SK-N-MC (cell line): Measurements from ENCODE around the gene TADA1.
"Not testable (repeated sequence)": the region's sequence is repeated elsewhere in the genome, so short reads cannot be mapped to it uniquely, and the experiment has no call there.

Experiments used
- DNase-seq: peaks from one replicate; pipeline ENCODE4 v3.0.0-alpha.2; 2011; ENCODE audit warnings: low read depth, low spot score
- H3K27ac ChIP-seq: fragments of 200-600 bp; sonication (generic); 2 replicates; pipeline ENCODE4 v1.5.1; 2016; ENCODE audit warnings: mixed run types
- H3K36me3 ChIP-seq: fragments of 200-600 bp; sonication (generic); 2 replicates; pipeline ENCODE4 v1.6.1; 2017; ENCODE audit warnings: antibody characterized with exemption, low read length, mixed read lengths; ENCODE audit not compliant: insufficient read depth
- H3K4me3 ChIP-seq: fragments of 200-600 bp; sonication (generic); 2 replicates; pipeline ENCODE4 v1.5.1; 2016
- H3K9ac ChIP-seq: fragments of 200-600 bp; sonication (generic); 2 replicates; pipeline ENCODE4 v1.8.0; 2017; ENCODE audit warnings: mixed run types, mixed read lengths; ENCODE audit not compliant: insufficient read length
- H3K9me3 ChIP-seq: fragments of 200-600 bp; sonication (generic); 2 replicates; pipeline ENCODE4 v1.6.1; 2017; ENCODE audit warnings: low read depth, mild to moderate bottlenecking, antibody characterized with exemption, low read length, moderate library complexity, mixed read lengths
- EZH2 ChIP-seq: fragments of 200-600 bp; sonication (generic); IDR thresholded peaks from one replicate; pipeline ENCODE4 v1.6.1; 2017; ENCODE audit warnings: antibody characterized with exemption
- FOXP2 ChIP-seq: optimal IDR thresholded peaks from 2 replicates; pipeline ENCODE3; 2011; ENCODE audit warnings: mild to moderate bottlenecking, moderate library complexity; ENCODE audit not compliant: insufficient read depth; ENCODE audit errors: extremely low read length, control extremely low read depth
- POLR2AphosphoS5 ChIP-seq: IDR thresholded peaks from 2 replicates; pipeline ENCODE4 v1.6.1; 2012; ENCODE audit warnings: mild to moderate bottlenecking, low read depth, low read length, borderline replicate concordance

The TADA1 gene

GRCh38 chr1:166843769-166844596 lies 32.1 kb downstream of the TADA1 start:
- H3K9me3 ChIP-seq = no peaks in the 10 kb centered on the region
- DNase-seq = no peak
- H3K36me3 ChIP-seq = peaks cover 85% of the 10 kb centered on the region
- H3K27ac ChIP-seq = no peak overlapping the region
- TF ChIP-seq POLR2AphosphoS5 = no peak
- no peak for TF ChIP-seq EZH2
- no peak for TF ChIP-seq FOXP2
- no peak overlapping the region for H3K9ac ChIP-seq
- no peak overlapping the region for H3K4me3 ChIP-seq

- Histone ChIP-seq H3K9ac (no peak overlapping the region), H3K27ac (no peak overlapping the region), H3K9me3 (no peaks in the 10 kb centered on the region), H3K4me3 (no peak overlapping the region), H3K36me3 (peaks cover 79% of the 10 kb centered on the region)
- TF ChIP-seq EZH2 (no peak), FOXP2 (no peak), POLR2AphosphoS5 (no peak)
- no peak for DNase-seq
These were observed 32.7 kb downstream of the TADA1 start for GRCh38 chr1:166843322-166843721.

GRCh38 chr1:166840309-166841274 lies 35.5 kb downstream of the TADA1 start:
- DNase-seq = no peak
- TF ChIP-seq POLR2AphosphoS5 (no peak), FOXP2 (no peak), EZH2 (no peak)
- Histone ChIP-seq H3K4me3 (peak overlapping the region; percentile 92), H3K9me3 (no peaks in the 10 kb centered on the region), H3K27ac (no peak overlapping the region), H3K36me3 (peaks cover 51% of the 10 kb centered on the region), H3K9ac (peak overlapping the region; percentile 82)

GRCh38 chr1:166839600-166840308 lies 36.3 kb downstream of the TADA1 start:
- Histone ChIP-seq H3K27ac (no peak overlapping the region), H3K9ac (peak overlapping the region; percentile 82), H3K4me3 (peak overlapping the region; percentile 92), H3K9me3 (no peaks in the 10 kb centered on the region), H3K36me3 (peaks cover 43% of the 10 kb centered on the region)
- TF ChIP-seq POLR2AphosphoS5 = no peak
- no peak for TF ChIP-seq FOXP2
- no peak for TF ChIP-seq EZH2
- no peak for DNase-seq

- Histone ChIP-seq H3K36me3 (peaks cover 35% of the 10 kb centered on the region), H3K9me3 (no peaks in the 10 kb centered on the region), H3K27ac (peak within 1 kb of the TSS; percentile 64; the same call in 1 of the 2 replicates), H3K4me3 (peak within 1 kb of the TSS; percentile 92), H3K9ac (peak within 1 kb of the TSS; percentile 94)
- no peak for DNase-seq
- TF ChIP-seq FOXP2 = no peak
- no peak for TF ChIP-seq EZH2
- TF ChIP-seq POLR2AphosphoS5 = peak; percentile 87
These were observed 37.1 kb downstream of the TADA1 start, which contains the start of gene POGK for GRCh38 chr1:166838766-166839599. POGK (plus strand) TSS chr1:166839475; CDS start chr1:166840957, 1,482 bp downstream.

- Histone ChIP-seq H3K4me3 (no peak overlapping the region), H3K9ac (no peak overlapping the region), H3K36me3 (peaks cover 13% of the 10 kb centered on the region), H3K9me3 (no peaks in the 10 kb centered on the region), H3K27ac (no peak overlapping the region)
- TF ChIP-seq EZH2 (no peak), FOXP2 (no peak), POLR2AphosphoS5 (no peak)
- DNase-seq = no peak
These were observed 39.3 kb downstream of the TADA1 start for GRCh38 chr1:166836733-166837132.

- not testable (repeated sequence) for H3K4me3 ChIP-seq, DNase-seq, H3K36me3 ChIP-seq, H3K9ac ChIP-seq, H3K27ac ChIP-seq, H3K9me3 ChIP-seq
These were observed 46.3 kb downstream of the TADA1 start for GRCh38 chr1:166829762-166830161.
